HEK293T (cell line): ENCODE data around the gene RPL10A.

ENCODE experiments used
- CTCF ChIA-PET: fragments of 350-600 bp; formaldehyde crosslinking; extraction: SDS; loops from one replicate; lab custom pipeline; 2021; ENCODE audit warnings: antibody characterized with exemption, inconsistent platforms; lab: Yijun Ruan, JAX
- POLR2A ChIA-PET: fragments of 350-600 bp; formaldehyde crosslinking; extraction: SDS; loops from one replicate; lab custom pipeline; 2020; ENCODE audit warnings: antibody characterized with exemption, inconsistent platforms; lab: Yijun Ruan, JAX
- DNase-seq: peaks from one replicate; pipeline ENCODE4 v3.0.0; 2012; ENCODE audit warnings: mixed read lengths; ENCODE audit errors: extremely low spot score
- ARNT ChIP-seq: fragments of 450-650 bp; IDR thresholded peaks from 2 replicates; pipeline ENCODE4 v1.6.1; 2017; ENCODE audit warnings: mild to moderate bottlenecking
- BHLHE40 ChIP-seq: fragments of 450-650 bp; IDR thresholded peaks from 2 replicates; pipeline ENCODE4 v1.6.1; 2016; ENCODE audit warnings: mild to moderate bottlenecking, moderate library complexity, borderline replicate concordance
- CTBP1 ChIP-seq: fragments of 450-650 bp; IDR thresholded peaks from 2 replicates; pipeline ENCODE4 v1.6.1; 2016; ENCODE audit warnings: borderline replicate concordance
- ELF4 ChIP-seq: fragments of 450-650 bp; IDR thresholded peaks from 2 replicates; pipeline ENCODE4 v1.6.1; 2017; ENCODE audit warnings: antibody characterized with exemption
- FOXA1 ChIP-seq: fragments of 450-650 bp; IDR thresholded peaks from 2 replicates; pipeline ENCODE4 v1.6.1; 2016; ENCODE audit warnings: mild to moderate bottlenecking
- FOXK2 ChIP-seq: fragments of 450-650 bp; IDR thresholded peaks from 2 replicates; pipeline ENCODE4 v1.6.1; 2016; ENCODE audit warnings: mild to moderate bottlenecking
- FOXM1 ChIP-seq: fragments of 450-650 bp; IDR thresholded peaks from 2 replicates; pipeline ENCODE4 v1.6.1; 2017; ENCODE audit warnings: mild to moderate bottlenecking, borderline replicate concordance
- HDGF ChIP-seq: fragments of 450-650 bp; IDR thresholded peaks from 2 replicates; pipeline ENCODE4 v1.6.1; 2017; ENCODE audit warnings: antibody characterized with exemption, borderline replicate concordance
- L3MBTL2 ChIP-seq: fragments of 450-650 bp; conservative IDR thresholded peaks from 2 replicates; pipeline ENCODE4 v1.6.1; 2016; ENCODE audit warnings: mild to moderate bottlenecking
- LEF1 ChIP-seq: fragments of 450-650 bp; IDR thresholded peaks from 2 replicates; pipeline ENCODE4 v1.6.1; 2017; ENCODE audit warnings: mild to moderate bottlenecking, borderline replicate concordance
- NFRKB ChIP-seq: fragments of 450-650 bp; IDR thresholded peaks from 2 replicates; pipeline ENCODE4 v1.6.1; 2016; ENCODE audit warnings: mild to moderate bottlenecking, moderate library complexity
- PKNOX1 ChIP-seq: fragments of 450-650 bp; IDR thresholded peaks from 2 replicates; pipeline ENCODE4 v1.6.1; 2016
- SP1 ChIP-seq: fragments of 450-650 bp; IDR thresholded peaks from 2 replicates; pipeline ENCODE4 v1.6.1; 2017
- SUZ12 ChIP-seq: fragments of 450-650 bp; IDR thresholded peaks from 2 replicates; pipeline ENCODE4 v1.6.1; 2016; ENCODE audit warnings: mild to moderate bottlenecking
- TARDBP ChIP-seq: fragments of 450-650 bp; IDR thresholded peaks from 2 replicates; pipeline ENCODE4 v1.6.1; 2016
- ZNF384 ChIP-seq: fragments of 450-650 bp; IDR thresholded peaks from 2 replicates; pipeline ENCODE4 v1.6.1; 2016

RPL10A gene

GRCh38 chr6:35451354-35452182 lies 16.6 kb upstream of the RPL10A start:
- ChIA-PET CTCF (interaction anchor here (0.8 to 3.2 kb wide), 4 partner anchors 15 to 153 kb away, joined by 3 to 42 read pairs (median 4); partner anchors contain the start of genes PPARD and RPL10A), POLR2A (interaction anchor here (0.6 to 3.5 kb wide), 8 partner anchors 16 to 133 kb away, joined by 3 to 22 read pairs (median 4); partner anchors contain the start of gene RPL10A)
- no peak for DNase-seq
- no peak for TF ChIP-seq NFRKB
- TF ChIP-seq ELF4, result no peak
- no peak for TF ChIP-seq FOXK2
- no peak for TF ChIP-seq TARDBP
- TF ChIP-seq ARNT, result no peak
- no peak for TF ChIP-seq SUZ12
- no peak for TF ChIP-seq HDGF
- no peak for TF ChIP-seq PKNOX1
- TF ChIP-seq FOXM1, result no peak
- no peak for TF ChIP-seq ZNF384
- TF ChIP-seq L3MBTL2, result no peak
- no peak for TF ChIP-seq FOXA1
- TF ChIP-seq LEF1, result no peak
- no peak for TF ChIP-seq BHLHE40
- TF ChIP-seq SP1, result no peak
- TF ChIP-seq CTBP1, result no peak

GRCh38 chr6:35452183-35453090 lies 15.8 kb upstream of the RPL10A start, which contains the start of gene FANCE:
Gene FANCE, plus strand, starts transcription at chr6:35452338. Its CDS starts 208 bp downstream, at chr6:35452546.
- peak; percentile 95 for DNase-seq
- ChIA-PET POLR2A (interaction anchor here (0.6 to 3.5 kb wide), 8 partner anchors 15 to 134 kb away, joined by 3 to 22 read pairs (median 4); partner anchors contain the start of gene RPL10A), CTCF (interaction anchor here (0.8 to 1.7 kb wide), 3 partner anchors 15 to 154 kb away, joined by 3 to 4 read pairs (median 3); partner anchors contain the start of gene RPL10A)
- TF ChIP-seq ELF4 (no peak), ZNF384 (no peak), L3MBTL2 (peak; percentile 64), LEF1 (no peak)

GRCh38 chr6:35453236-35453635 lies 15.0 kb upstream of the RPL10A start:
- TF ChIP-seq FOXK2, result no peak
- no peak for TF ChIP-seq CTBP1
- ChIA-PET CTCF (interaction anchor here (0.7 to 1.7 kb wide), 3 partner anchors 15 to 336 kb away, joined by 4 to 7 read pairs (median 7); partner anchors contain the start of gene RPL10A), POLR2A (interaction anchor here (1.0 to 3.5 kb wide), 5 partner anchors 14 to 125 kb away, joined by 3 to 22 read pairs (median 4); partner anchors contain the start of gene RPL10A)
- DNase-seq, result no peak

GRCh38 chr6:35454391-35455110 lies 13.7 kb upstream of the RPL10A start:
- TF ChIP-seq SP1, result no peak
- no peak for TF ChIP-seq NFRKB
- TF ChIP-seq FOXM1, result no peak
- no peak for TF ChIP-seq L3MBTL2
- no peak for TF ChIP-seq TARDBP
- TF ChIP-seq SUZ12, result no peak
- no peak for TF ChIP-seq FOXK2
- no peak for TF ChIP-seq LEF1
- no peak for TF ChIP-seq ELF4
- TF ChIP-seq BHLHE40, result no peak
- no peak for TF ChIP-seq ARNT
- no peak for TF ChIP-seq PKNOX1
- no peak for TF ChIP-seq CTBP1
- TF ChIP-seq FOXA1, result no peak
- TF ChIP-seq ZNF384, result no peak
- no peak for TF ChIP-seq HDGF
- no peak for DNase-seq
- ChIA-PET CTCF (interaction anchor here (0.6 to 0.7 kb wide), 3 partner anchors 94 to 286 kb away, joined by 3 to 4 read pairs (median 4); no protein-coding TSS in a partner anchor), POLR2A (interaction anchor here (1.4 kb wide), 1 partner anchor 13 kb away, joined by 4 read pairs; the partner anchor contains the start of gene RPL10A)

- POLR2A ChIA-PET, result interaction anchor here (1.0 to 2.2 kb wide), 2 partner anchors 10 to 11 kb away, joined by 3 to 9 read pairs; partner anchors contain the start of gene RPL10A
- CTCF ChIA-PET, result no interaction called here
- no peak for DNase-seq
- TF ChIP-seq ELF4, result no peak
- TF ChIP-seq SP1, result no peak
- TF ChIP-seq BHLHE40, result no peak
- no peak for TF ChIP-seq FOXK2
- TF ChIP-seq L3MBTL2, result no peak
- TF ChIP-seq NFRKB, result no peak
Measured at GRCh38 chr6:35457907-35458306, 10.3 kb upstream of the RPL10A start.
